Measurements from ENCODE around the gene SLC26A3. TPM values are rescaled to one million over a fixed set of nuclear protein-coding genes. Genes with fewer than 3 reads are reported as not detected.

The SLC26A3 gene
- total and polyA plus RNA-seq, 2 experiments from 2014 or later: not detected

DNA sequence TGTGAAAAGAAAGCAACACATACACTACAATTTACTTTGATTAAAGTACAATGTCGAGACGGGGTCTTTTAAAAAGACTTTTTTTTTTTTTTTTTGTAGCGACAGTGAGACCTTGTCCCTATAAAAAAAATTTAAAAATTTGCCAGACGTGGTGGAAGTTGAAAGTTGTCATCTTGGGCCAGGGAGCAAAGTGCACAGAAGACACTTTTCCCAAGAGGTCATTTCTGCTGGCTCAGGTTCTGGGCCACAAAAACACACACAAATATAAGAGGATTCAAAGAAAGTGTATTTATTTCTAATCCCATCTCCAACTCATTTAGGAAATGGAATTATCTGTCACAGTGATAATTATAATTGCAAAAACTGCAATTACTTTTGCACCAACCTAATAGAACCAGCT, 24.7 kb downstream of the SLC26A3 start (continued):
- TF ChIP-seq, protein P1, sequence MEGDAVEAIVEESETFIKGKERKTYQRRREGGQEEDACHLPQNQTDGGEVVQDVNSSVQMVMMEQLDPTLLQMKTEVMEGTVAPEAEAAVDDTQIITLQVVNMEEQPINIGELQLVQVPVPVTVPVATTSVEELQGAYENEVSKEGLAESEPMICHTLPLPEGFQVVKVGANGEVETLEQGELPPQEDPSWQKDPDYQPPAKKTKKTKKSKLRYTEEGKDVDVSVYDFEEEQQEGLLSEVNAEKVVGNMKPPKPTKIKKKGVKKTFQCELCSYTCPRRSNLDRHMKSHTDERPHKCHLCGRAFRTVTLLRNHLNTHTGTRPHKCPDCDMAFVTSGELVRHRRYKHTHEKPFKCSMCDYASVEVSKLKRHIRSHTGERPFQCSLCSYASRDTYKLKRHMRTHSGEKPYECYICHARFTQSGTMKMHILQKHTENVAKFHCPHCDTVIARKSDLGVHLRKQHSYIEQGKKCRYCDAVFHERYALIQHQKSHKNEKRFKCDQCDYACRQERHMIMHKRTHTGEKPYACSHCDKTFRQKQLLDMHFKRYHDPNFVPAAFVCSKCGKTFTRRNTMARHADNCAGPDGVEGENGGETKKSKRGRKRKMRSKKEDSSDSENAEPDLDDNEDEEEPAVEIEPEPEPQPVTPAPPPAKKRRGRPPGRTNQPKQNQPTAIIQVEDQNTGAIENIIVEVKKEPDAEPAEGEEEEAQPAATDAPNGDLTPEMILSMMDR (conservative IDR thresholded peaks at IDR 0.05; ENCODE audit: low read depth in 2 of 2): no peak
- no peak for TF ChIP-seq EZH2phosphoT487 (IDR thresholded peaks at IDR 0.05; ENCODE audit: unreplicated experiment)
- TF ChIP-seq, protein P2, sequence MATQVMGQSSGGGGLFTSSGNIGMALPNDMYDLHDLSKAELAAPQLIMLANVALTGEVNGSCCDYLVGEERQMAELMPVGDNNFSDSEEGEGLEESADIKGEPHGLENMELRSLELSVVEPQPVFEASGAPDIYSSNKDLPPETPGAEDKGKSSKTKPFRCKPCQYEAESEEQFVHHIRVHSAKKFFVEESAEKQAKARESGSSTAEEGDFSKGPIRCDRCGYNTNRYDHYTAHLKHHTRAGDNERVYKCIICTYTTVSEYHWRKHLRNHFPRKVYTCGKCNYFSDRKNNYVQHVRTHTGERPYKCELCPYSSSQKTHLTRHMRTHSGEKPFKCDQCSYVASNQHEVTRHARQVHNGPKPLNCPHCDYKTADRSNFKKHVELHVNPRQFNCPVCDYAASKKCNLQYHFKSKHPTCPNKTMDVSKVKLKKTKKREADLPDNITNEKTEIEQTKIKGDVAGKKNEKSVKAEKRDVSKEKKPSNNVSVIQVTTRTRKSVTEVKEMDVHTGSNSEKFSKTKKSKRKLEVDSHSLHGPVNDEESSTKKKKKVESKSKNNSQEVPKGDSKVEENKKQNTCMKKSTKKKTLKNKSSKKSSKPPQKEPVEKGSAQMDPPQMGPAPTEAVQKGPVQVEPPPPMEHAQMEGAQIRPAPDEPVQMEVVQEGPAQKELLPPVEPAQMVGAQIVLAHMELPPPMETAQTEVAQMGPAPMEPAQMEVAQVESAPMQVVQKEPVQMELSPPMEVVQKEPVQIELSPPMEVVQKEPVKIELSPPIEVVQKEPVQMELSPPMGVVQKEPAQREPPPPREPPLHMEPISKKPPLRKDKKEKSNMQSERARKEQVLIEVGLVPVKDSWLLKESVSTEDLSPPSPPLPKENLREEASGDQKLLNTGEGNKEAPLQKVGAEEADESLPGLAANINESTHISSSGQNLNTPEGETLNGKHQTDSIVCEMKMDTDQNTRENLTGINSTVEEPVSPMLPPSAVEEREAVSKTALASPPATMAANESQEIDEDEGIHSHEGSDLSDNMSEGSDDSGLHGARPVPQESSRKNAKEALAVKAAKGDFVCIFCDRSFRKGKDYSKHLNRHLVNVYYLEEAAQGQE (IDR thresholded peaks at IDR 0.05; ENCODE audit: unreplicated experiment): no peak

DNA sequence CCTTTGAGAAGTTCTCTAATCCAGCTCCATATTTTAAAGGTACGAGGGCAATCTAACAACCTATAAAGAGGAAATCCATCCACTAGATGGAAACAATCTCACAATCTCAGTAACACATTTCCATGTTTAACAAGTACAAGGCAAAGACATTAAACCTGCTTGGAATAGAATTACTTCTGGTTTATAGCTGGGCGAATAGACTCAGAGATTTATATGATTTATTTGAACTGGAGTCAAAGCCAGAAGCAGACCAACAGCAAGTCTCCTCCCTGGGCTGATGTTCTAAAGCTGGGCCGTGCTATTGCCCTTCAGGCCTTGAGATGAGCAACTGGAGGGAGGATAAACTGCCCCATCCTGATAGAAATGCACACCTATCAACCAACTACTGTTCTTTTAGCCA, 25.3 kb downstream of the SLC26A3 start:
- no peaks in the 10 kb centered on the region for H3K36me3 Mint-ChIP-seq (ENCODE audit: low read depth)
- no peaks in the 10 kb centered on the region for H3K79me2 ChIP-seq (replicated peaks; ENCODE audit: insufficient read depth)
- H3K27ac ChIP-seq (ENCODE audit: low read depth): no peak overlapping the region
- H3K27me3 ChIP-seq (ENCODE audit: insufficient read depth): no peaks in the 10 kb centered on the region
- H3K4me3 Mint-ChIP-seq: no peak overlapping the region
- peaks cover 5% of the 10 kb centered on the region; the same call in 1 of the 3 replicates for H3K4me1 Mint-ChIP-seq
- no peak overlapping the region for H3K4me2 ChIP-seq
- H3K4me3 ChIP-seq: no peak overlapping the region
- no peaks in the 10 kb centered on the region for H4K20me1 ChIP-seq (replicated peaks; ENCODE audit: insufficient read depth)
- DNase-seq (ENCODE audit: low spot score): no peak
- H3K36me3 ChIP-seq (ENCODE audit: insufficient read depth): no peaks in the 10 kb centered on the region
- TF ChIP-seq ZNF114 (CRISPR knock-in tag; IDR thresholded peaks at IDR 0.05): no peak
- TF ChIP-seq EZH2 (IDR thresholded peaks at IDR 0.05; ENCODE audit: low read depth, unreplicated experiment): no peak
- TF ChIP-seq NANOG (IDR thresholded peaks at IDR 0.05; ENCODE audit: borderline replicate concordance): no peak
- no peak for TF ChIP-seq CREB1 (CRISPR knock-in tag; IDR thresholded peaks at IDR 0.05; ENCODE audit: low read depth)
- TF ChIP-seq ZNF331 (CRISPR knock-in tag; IDR thresholded peaks at IDR 0.05; ENCODE audit: low read depth): no peak
- no peak for TF ChIP-seq STAT1 (IDR thresholded peaks at IDR 0.05; ENCODE audit: unreplicated experiment)
- TF ChIP-seq EZH2phosphoT487 (IDR thresholded peaks at IDR 0.05; ENCODE audit: unreplicated experiment): no peak
- TF ChIP-seq, protein P3, sequence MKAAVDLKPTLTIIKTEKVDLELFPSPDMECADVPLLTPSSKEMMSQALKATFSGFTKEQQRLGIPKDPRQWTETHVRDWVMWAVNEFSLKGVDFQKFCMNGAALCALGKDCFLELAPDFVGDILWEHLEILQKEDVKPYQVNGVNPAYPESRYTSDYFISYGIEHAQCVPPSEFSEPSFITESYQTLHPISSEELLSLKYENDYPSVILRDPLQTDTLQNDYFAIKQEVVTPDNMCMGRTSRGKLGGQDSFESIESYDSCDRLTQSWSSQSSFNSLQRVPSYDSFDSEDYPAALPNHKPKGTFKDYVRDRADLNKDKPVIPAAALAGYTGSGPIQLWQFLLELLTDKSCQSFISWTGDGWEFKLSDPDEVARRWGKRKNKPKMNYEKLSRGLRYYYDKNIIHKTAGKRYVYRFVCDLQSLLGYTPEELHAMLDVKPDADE (IDR thresholded peaks at IDR 0.05): no peak
- TF ChIP-seq, protein P1 (conservative IDR thresholded peaks at IDR 0.05; ENCODE audit: low read depth in 2 of 2): no peak
- no peaks in the 10 kb centered on the region for H3F3A ChIP-seq (replicated peaks; ENCODE audit: low read depth)
- H3K4me1 ChIP-seq (ENCODE audit: insufficient read depth): no peaks in the 10 kb centered on the region; the same call in 1 of the 2 replicates
- H2AFZ ChIP-seq: no peak overlapping the region
- no peak overlapping the region for H3K27ac Mint-ChIP-seq
- no peaks in the 10 kb centered on the region; the same call in 2 of the 3 replicates for H3K9me3 Mint-ChIP-seq
- ATAC-seq: no peak
- no peaks in the 10 kb centered on the region for H3K9me2 ChIP-seq (ENCODE audit: insufficient read depth)
- peaks cover 2% of the 10 kb centered on the region for H3K27me3 Mint-ChIP-seq (ENCODE audit: insufficient read depth, low read depth, poor library complexity)
